ENCODE measurements around the gene DIDO1. TPM values are rescaled to one million over a fixed set of nuclear protein-coding genes. Genes with fewer than 3 reads are reported as not detected.
"Not testable (repeated sequence)": the region's sequence is repeated elsewhere in the genome, so short reads cannot be mapped to it uniquely, and the experiment has no call there.

DIDO1 gene
- total and polyA plus RNA-seq, 2 donors, result 33.2 to 33.4 TPM

DNA sequence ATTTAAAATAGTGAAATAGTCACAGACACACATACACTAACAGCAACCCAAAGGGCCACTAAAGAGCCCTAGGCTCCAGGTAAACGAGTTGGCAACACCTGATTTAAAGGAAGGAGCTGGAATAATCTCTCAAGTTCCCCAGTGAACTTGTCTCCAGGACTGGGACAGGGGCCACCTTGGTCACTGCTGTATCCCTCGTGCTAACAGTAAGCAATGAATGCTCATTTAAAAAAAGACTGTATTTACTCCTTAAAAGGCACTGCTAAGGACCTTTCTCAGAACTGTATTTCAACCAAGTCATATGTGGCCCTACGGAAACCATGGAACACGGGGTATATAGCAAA lies 1.3 kb downstream of the DIDO1 start:
- Histone ChIP-seq H3K27me3 (ENCODE audit: control insufficient read depth in 2 of 2, insufficient read depth in 1 of 2, low read length in 1 of 2) (no peaks in the 10 kb centered on the region), H3K4me3 (ENCODE audit: low read length in 2 of 2) (peak overlapping the region; percentile 96 to 99), H3K4me1 (ENCODE audit: control insufficient read depth in 2 of 2, insufficient read depth in 2 of 2, low read length in 2 of 2) (peaks cover 47 to 75% of the 10 kb centered on the region in 2 donors), H3K9me3 (ENCODE audit: control insufficient read depth in 2 of 2, insufficient read depth in 1 of 2, low read length in 1 of 2) (no peaks in the 10 kb centered on the region), H3K36me3 (ENCODE audit: control insufficient read depth in 2 of 2, insufficient read depth in 2 of 2, low read length in 1 of 2) (peaks cover 0 to 3% of the 10 kb centered on the region in 2 donors), H3K27ac (ENCODE audit: low read depth in 1 of 2, low read length in 1 of 2) (peak overlapping the region; percentile 94 to 98)
- 7% methylated on average over 4 of the region's 4 CpGs for WGBS
- DNase-seq (ENCODE audit: low read depth in 6 of 9, low spot score in 9 of 9), result no peak

DNA sequence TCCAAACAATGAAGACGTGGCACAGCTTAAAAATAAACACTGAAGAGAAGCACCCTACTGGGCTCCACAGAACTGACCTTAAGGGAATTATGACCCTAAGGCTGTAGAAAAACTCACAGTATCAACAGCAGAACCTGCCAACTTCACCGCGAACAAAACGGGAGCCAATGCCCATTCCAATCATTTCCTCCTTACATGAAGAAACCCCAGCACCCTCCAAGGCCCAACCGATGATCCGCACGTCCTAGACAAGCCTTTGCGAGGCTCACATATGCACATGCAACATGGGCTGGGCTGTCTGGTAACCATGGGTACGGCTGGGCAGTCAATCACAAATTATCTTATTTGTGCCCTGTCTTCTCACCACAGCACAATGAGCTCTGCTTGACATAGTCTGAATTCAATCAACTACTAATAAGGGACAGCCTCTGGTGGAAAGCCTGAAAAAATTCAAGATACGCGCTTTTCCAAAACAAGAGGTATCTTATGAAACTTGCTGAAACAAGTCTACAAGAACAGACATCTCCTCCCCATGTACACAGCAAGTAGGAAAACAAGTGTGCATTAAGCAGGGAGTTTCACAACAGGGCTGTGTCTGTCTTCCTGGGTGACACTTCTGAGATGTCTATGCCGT lies 1.7 kb downstream of the DIDO1 start:
- 76% methylated on average over 12 of the region's 12 CpGs for WGBS
- Histone ChIP-seq H3K4me3 (ENCODE audit: low read length in 2 of 2) (peak overlapping the region; percentile 96 to 99), H3K36me3 (ENCODE audit: control insufficient read depth in 2 of 2, insufficient read depth in 2 of 2, low read length in 1 of 2) (peaks cover 0 to 3% of the 10 kb centered on the region in 2 donors), H3K4me1 (ENCODE audit: control insufficient read depth in 2 of 2, insufficient read depth in 2 of 2, low read length in 2 of 2) (peaks cover 51 to 77% of the 10 kb centered on the region in 2 donors), H3K9me3 (ENCODE audit: control insufficient read depth in 2 of 2, insufficient read depth in 1 of 2, low read length in 1 of 2) (no peaks in the 10 kb centered on the region), H3K27ac (ENCODE audit: low read depth in 1 of 2, low read length in 1 of 2) (peak overlapping the region; percentile 31 to 94), H3K27me3 (ENCODE audit: control insufficient read depth in 2 of 2, insufficient read depth in 1 of 2, low read length in 1 of 2) (no peaks in the 10 kb centered on the region)
- DNase-seq (ENCODE audit: low read depth in 6 of 9, low spot score in 9 of 9), result peak in 1 of 9 donors; percentile 38

DNA sequence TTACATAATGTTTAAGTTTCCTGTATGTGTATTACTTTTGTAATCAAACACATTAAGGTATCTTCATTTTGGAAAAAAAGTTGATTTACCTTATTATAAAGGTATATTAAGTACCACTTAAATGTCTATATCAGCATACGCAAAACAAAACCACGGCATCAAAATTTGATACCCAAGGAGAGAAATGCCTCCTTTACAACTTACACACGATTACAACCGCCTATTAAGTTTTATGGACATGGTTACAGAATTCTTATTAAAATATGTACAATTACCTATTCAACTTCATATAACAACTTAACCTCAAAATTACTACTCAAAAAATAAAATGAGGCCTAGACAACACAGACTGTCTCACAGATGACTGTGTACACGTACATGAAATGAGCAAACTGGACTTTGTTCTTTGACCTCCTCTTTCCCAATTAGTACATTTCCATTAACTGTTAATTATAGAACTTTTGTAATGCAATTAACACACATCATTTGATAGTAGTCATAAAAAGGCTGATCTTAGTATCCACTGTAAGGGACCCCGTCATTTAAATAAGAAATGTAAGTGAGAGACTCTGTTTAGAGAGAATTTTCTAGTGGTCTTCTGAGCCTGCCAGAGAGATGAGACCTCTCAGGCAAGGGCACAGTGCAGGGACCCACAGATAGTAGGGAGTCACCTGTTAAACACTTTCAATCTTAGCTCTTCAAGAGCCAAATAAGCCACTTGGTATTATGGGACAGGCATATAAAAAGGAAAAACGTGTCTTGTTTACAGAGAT lies 2.5 kb downstream of the DIDO1 start:
- no peaks in the 10 kb centered on the region for H3K27me3 ChIP-seq (ENCODE audit: control insufficient read depth in 2 of 2, insufficient read depth in 1 of 2, low read length in 1 of 2)
- WGBS, result 84% methylated on average over 7 of the region's 7 CpGs
- peak overlapping the region in 1 of 2 donors; percentile 96 for H3K4me3 ChIP-seq (ENCODE audit: low read length in 2 of 2)
- H3K36me3 ChIP-seq (ENCODE audit: control insufficient read depth in 2 of 2, insufficient read depth in 2 of 2, low read length in 1 of 2), result peaks cover 0 to 3% of the 10 kb centered on the region in 2 donors
- H3K4me1 ChIP-seq (ENCODE audit: control insufficient read depth in 2 of 2, insufficient read depth in 2 of 2, low read length in 2 of 2), result peaks cover 55 to 80% of the 10 kb centered on the region in 2 donors
- H3K27ac ChIP-seq (ENCODE audit: low read depth in 1 of 2, low read length in 1 of 2), result peak overlapping the region; percentile 31 to 94
- DNase-seq (ENCODE audit: low read depth in 6 of 9, low spot score in 9 of 9), result no peak
- no peaks in the 10 kb centered on the region for H3K9me3 ChIP-seq (ENCODE audit: control insufficient read depth in 2 of 2, insufficient read depth in 1 of 2, low read length in 1 of 2)

GRCh38 chr20:62923059-62923668 lies 3.1 kb downstream of the DIDO1 start:
- H3K9me3 ChIP-seq (ENCODE audit: control insufficient read depth in 2 of 2, insufficient read depth in 1 of 2, low read length in 1 of 2); DNase-seq (ENCODE audit: low read depth in 6 of 9, low spot score in 9 of 9); H3K36me3 ChIP-seq (ENCODE audit: control insufficient read depth in 2 of 2, insufficient read depth in 2 of 2, low read length in 1 of 2); H3K27me3 ChIP-seq (ENCODE audit: control insufficient read depth in 2 of 2, insufficient read depth in 1 of 2, low read length in 1 of 2); H3K4me3 ChIP-seq (ENCODE audit: low read length in 2 of 2): not testable (repeated sequence)
- WGBS, result 94% methylated on average over 17 of the region's 17 CpGs
- H3K4me1 ChIP-seq (ENCODE audit: control insufficient read depth in 2 of 2, insufficient read depth in 2 of 2, low read length in 2 of 2), result peaks cover 60 to 77% of the 10 kb centered on the region in 2 donors
- H3K27ac ChIP-seq (ENCODE audit: low read depth in 1 of 2, low read length in 1 of 2), result peak overlapping the region; percentile 26 to 31

DNA sequence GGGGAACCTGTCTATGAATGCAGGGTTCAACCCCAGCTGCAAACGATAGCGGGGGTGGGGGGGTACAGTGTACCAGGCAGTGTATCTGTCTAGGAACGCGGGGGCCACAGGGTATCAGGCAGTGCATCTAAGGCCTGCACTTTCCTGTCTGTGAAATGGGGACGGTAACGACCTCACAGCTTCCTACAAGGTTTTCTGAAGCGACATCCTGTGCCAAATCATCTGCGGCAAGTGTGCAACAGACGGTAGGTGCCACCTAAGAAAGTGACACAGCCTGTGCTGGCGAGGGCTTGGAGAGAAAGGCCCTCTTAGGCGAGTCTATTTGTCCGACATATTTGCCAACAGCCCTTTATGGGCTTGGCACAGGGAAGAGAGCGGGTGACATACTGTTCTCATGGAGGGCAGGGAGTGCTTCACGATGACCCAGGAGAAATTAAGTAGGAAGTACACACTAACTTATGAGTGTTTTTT lies 3.8 kb downstream of the DIDO1 start:
- H3K4me1 ChIP-seq (ENCODE audit: control insufficient read depth in 2 of 2, insufficient read depth in 2 of 2, low read length in 2 of 2), result peaks cover 60 to 77% of the 10 kb centered on the region in 2 donors
- 76% methylated on average over 14 of the region's 14 CpGs for WGBS
- H3K9me3 ChIP-seq (ENCODE audit: control insufficient read depth in 2 of 2, insufficient read depth in 1 of 2, low read length in 1 of 2), result no peaks in the 10 kb centered on the region
- H3K27ac ChIP-seq (ENCODE audit: low read depth in 1 of 2, low read length in 1 of 2), result peak overlapping the region; percentile 63 to 64
- DNase-seq (ENCODE audit: low read depth in 6 of 9, low spot score in 9 of 9), result peak in 1 of 9 donors; percentile 57
- H3K4me3 ChIP-seq (ENCODE audit: low read length in 2 of 2), result no peak overlapping the region
- no peaks in the 10 kb centered on the region for H3K36me3 ChIP-seq (ENCODE audit: control insufficient read depth in 2 of 2, insufficient read depth in 2 of 2, low read length in 1 of 2)
- no peaks in the 10 kb centered on the region for H3K27me3 ChIP-seq (ENCODE audit: control insufficient read depth in 2 of 2, insufficient read depth in 1 of 2, low read length in 1 of 2)

DNA sequence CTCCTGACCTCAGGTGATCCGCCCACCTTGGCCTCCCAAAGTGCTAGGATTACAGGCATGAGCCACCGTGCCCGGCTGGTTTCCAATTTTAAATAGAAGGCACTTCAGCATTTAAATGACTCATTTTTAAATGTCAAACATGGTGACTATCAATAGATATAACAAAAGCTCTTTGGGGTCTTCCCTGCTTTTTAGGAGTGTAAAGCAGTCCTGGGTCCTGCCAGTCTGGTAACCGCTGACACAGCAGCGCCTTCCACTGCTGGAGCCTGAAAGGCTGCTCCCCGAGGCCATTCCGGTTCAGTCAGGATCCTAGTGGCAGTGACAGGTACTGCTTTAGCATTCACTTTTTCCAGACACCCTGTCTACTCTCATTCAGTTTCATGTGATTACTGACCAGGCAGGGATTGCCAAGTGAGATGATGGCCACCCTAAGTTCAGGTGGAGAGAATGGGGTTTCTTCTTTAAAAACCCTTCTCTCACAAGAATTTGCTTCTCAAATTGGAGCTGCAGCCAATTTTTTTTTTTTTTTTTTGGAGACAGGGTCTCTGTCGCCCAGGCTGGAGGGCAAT lies 5.1 kb downstream of the DIDO1 start:
- WGBS, result 63% methylated on average over 8 of the region's 8 CpGs
- Histone ChIP-seq H3K4me3 (ENCODE audit: low read length in 2 of 2) (no peak overlapping the region), H3K27ac (ENCODE audit: low read depth in 1 of 2, low read length in 1 of 2) (peak overlapping the region in 1 of 2 donors; percentile 70), H3K9me3 (ENCODE audit: control insufficient read depth in 2 of 2, insufficient read depth in 1 of 2, low read length in 1 of 2) (no peaks in the 10 kb centered on the region), H3K27me3 (ENCODE audit: control insufficient read depth in 2 of 2, insufficient read depth in 1 of 2, low read length in 1 of 2) (no peaks in the 10 kb centered on the region), H3K36me3 (ENCODE audit: control insufficient read depth in 2 of 2, insufficient read depth in 2 of 2, low read length in 1 of 2) (no peaks in the 10 kb centered on the region), H3K4me1 (ENCODE audit: control insufficient read depth in 2 of 2, insufficient read depth in 2 of 2, low read length in 2 of 2) (peaks cover 59 to 80% of the 10 kb centered on the region in 2 donors)
- peak in 3 of 9 donors; percentile 49 to 73 (median 52) for DNase-seq (ENCODE audit: low read depth in 6 of 9, low spot score in 9 of 9)

GRCh38 chr20:62920039-62920645 lies 6.2 kb downstream of the DIDO1 start:
- H3K9me3 ChIP-seq (ENCODE audit: control insufficient read depth in 2 of 2, insufficient read depth in 1 of 2, low read length in 1 of 2), result no peaks in the 10 kb centered on the region
- H3K27me3 ChIP-seq (ENCODE audit: control insufficient read depth in 2 of 2, insufficient read depth in 1 of 2, low read length in 1 of 2), result no peaks in the 10 kb centered on the region
- WGBS, result 91% methylated on average over 10 of the region's 10 CpGs
- no peaks in the 10 kb centered on the region for H3K36me3 ChIP-seq (ENCODE audit: control insufficient read depth in 2 of 2, insufficient read depth in 2 of 2, low read length in 1 of 2)
- peaks cover 65 to 85% of the 10 kb centered on the region in 2 donors for H3K4me1 ChIP-seq (ENCODE audit: control insufficient read depth in 2 of 2, insufficient read depth in 2 of 2, low read length in 2 of 2)
- no peak overlapping the region for H3K4me3 ChIP-seq (ENCODE audit: low read length in 2 of 2)
- H3K27ac ChIP-seq (ENCODE audit: low read depth in 1 of 2, low read length in 1 of 2), result peak overlapping the region in 1 of 2 donors; percentile 61
- DNase-seq (ENCODE audit: low read depth in 6 of 9, low spot score in 9 of 9), result no peak

GRCh38 chr20:62918831-62919230 lies 7.5 kb downstream of the DIDO1 start:
- WGBS, result 7% methylated on average over 6 of the region's 6 CpGs
- peak in 1 of 9 donors; percentile 72 for DNase-seq (ENCODE audit: low read depth in 6 of 9, low spot score in 9 of 9)
- H3K4me1 ChIP-seq (ENCODE audit: control insufficient read depth in 2 of 2, insufficient read depth in 2 of 2, low read length in 2 of 2), result peaks cover 56 to 84% of the 10 kb centered on the region in 2 donors
- H3K4me3 ChIP-seq (ENCODE audit: low read length in 2 of 2), result peak overlapping the region in 1 of 2 donors; percentile 6
- no peaks in the 10 kb centered on the region for H3K27me3 ChIP-seq (ENCODE audit: control insufficient read depth in 2 of 2, insufficient read depth in 1 of 2, low read length in 1 of 2)
- H3K9me3 ChIP-seq (ENCODE audit: control insufficient read depth in 2 of 2, insufficient read depth in 1 of 2, low read length in 1 of 2), result no peaks in the 10 kb centered on the region
- peaks cover 6% of the 10 kb centered on the region in 2 donors for H3K36me3 ChIP-seq (ENCODE audit: control insufficient read depth in 2 of 2, insufficient read depth in 2 of 2, low read length in 1 of 2)
- peak overlapping the region; percentile 61 to 74 for H3K27ac ChIP-seq (ENCODE audit: low read depth in 1 of 2, low read length in 1 of 2)
